Activated naive CD4-positive, alpha-beta T cell treated with Interleukin-2 at 50 U/mL for 16 hours (primary cell): ENCODE measurements around the gene CRKL.
A peak's percentile ranks its signal among the peaks of the same experiment; 100 is the strongest.
"Not testable (repeated sequence)": the region's sequence is repeated elsewhere in the genome, so short reads cannot be mapped to it uniquely, and the experiment has no call there.

Experiments
- DNase-seq: peaks from one replicate; pipeline ENCODE4 v3.0.0-alpha.2; 2020

CRKL gene

GRCh38 chr22:20968281-20968977 lies 51.2 kb downstream of the CRKL start:
- no peak for DNase-seq

- no peak for DNase-seq
These were observed 53.9 kb downstream of the CRKL start for GRCh38 chr22:20970939-20971657.

- DNase-seq = not testable (repeated sequence)
These were observed 54.9 kb downstream of the CRKL start for GRCh38 chr22:20972014-20972694.

GRCh38 chr22:20972933-20973577 lies 55.8 kb downstream of the CRKL start:
- no peak for DNase-seq

- no peak for DNase-seq
These were observed 56.6 kb downstream of the CRKL start for GRCh38 chr22:20973634-20974286.

- DNase-seq = no peak
These were observed 57.2 kb downstream of the CRKL start for GRCh38 chr22:20974336-20974955.

- no peak for DNase-seq
These were observed 58.5 kb downstream of the CRKL start for GRCh38 chr22:20975541-20976290.

- DNase-seq = no peak
These were observed 59.2 kb downstream of the CRKL start for GRCh38 chr22:20976291-20976877.

GRCh38 chr22:20977019-20977418 lies 59.8 kb downstream of the CRKL start:
- DNase-seq = no peak

- no peak for DNase-seq
These were observed 60.4 kb downstream of the CRKL start for GRCh38 chr22:20977516-20978170.

GRCh38 chr22:20978419-20978818 lies 61.2 kb downstream of the CRKL start:
- DNase-seq = no peak

GRCh38 chr22:20979243-20979809 lies 62.1 kb downstream of the CRKL start:
- peak; percentile 60 for DNase-seq

- DNase-seq = no peak
These were observed 62.8 kb downstream of the CRKL start for GRCh38 chr22:20979940-20980453.

GRCh38 chr22:20980523-20980922 lies 63.3 kb downstream of the CRKL start:
- DNase-seq = no peak

GRCh38 chr22:20980938-20981722 lies 63.9 kb downstream of the CRKL start:
- no peak for DNase-seq

- peak; percentile 71 for DNase-seq
These were observed 64.8 kb downstream of the CRKL start, which contains the start of gene LZTR1 for GRCh38 chr22:20981787-20982562. Gene LZTR1, plus strand, starts transcription at chr22:20982297. Its CDS starts 75 bp downstream, at chr22:20982372.

- no peak for DNase-seq
These were observed 65.3 kb downstream of the CRKL start for GRCh38 chr22:20982563-20982882.

GRCh38 chr22:20983081-20983771 lies 66.0 kb downstream of the CRKL start:
- DNase-seq = no peak
